ENCODE measurements around the gene CYGB.

DNA sequence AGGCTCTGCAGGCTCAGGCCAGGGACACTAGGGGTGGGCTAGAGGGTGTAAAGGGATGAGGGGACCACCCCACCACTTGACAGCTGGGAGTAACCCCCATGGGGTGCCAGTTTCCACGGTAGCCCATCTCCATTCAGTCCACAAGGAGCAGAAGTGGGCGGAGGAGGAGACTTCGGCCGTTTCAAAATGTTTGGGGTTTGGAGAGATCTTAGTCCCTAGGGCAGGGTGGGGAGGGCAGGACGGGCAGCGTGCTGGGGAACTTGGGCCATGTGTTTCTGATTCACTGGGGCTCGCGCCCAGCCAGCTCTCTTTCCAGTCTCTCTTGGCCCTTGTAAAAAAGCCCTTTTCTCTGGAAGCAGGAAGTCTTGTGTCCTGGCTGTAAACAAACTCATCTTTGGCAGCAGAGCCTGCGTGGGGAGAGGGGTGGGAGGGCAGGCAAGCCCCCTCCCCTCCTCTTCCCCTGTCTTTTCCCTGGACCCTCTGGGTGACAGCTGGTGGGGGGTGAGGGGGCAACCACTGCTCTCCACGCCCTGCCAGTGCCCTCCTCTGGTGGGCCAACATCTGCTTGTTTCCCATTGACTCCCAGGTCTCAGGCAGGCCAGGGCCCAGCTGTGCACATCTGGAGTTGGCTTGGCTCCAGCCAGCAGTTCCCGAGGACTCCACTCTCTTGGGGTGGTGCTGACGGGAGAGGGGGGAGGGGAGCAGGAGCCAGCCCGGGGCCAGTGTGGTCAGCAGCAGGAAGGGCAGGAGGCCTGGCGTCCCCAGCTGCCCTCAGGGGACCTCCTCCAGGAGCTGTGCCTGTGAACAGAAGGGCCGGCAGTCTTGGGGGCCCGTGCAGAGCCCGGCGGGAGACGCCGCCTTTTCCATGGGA, 8.1 kb downstream of the CYGB start:
- TF ChIP-seq CEBPG (CRISPR knock-in tag; IDR thresholded peaks at IDR 0.05) (no peak), EP300 (IDR thresholded peaks at IDR 0.05; ENCODE audit: low read depth in 2 of 2, low read length in 2 of 2) (peak; percentile 19; a peak in 1 of 4 replicates), EP300 (CRISPR knock-in tag; IDR thresholded peaks at IDR 0.05; ENCODE audit: borderline replicate concordance) (peak; percentile 23; the same call in 1 of the 2 replicates), GTF2F1 (IDR thresholded peaks at IDR 0.05; ENCODE audit: low read length) (no peak), KDM1A (CRISPR knock-in tag; IDR thresholded peaks at IDR 0.05) (no peak), CBX2 (IDR thresholded peaks at IDR 0.05; ENCODE audit: low read depth, low read length) (no peak), CBX2 (CRISPR knock-in tag; IDR thresholded peaks at IDR 0.05; ENCODE audit: low read depth) (no peak)
